HG03039 (cell line): ENCODE measurements around the gene ANKRD27.

Experiments
- ATAC-seq: cut with Tn5 transposase; IDR thresholded peaks from one replicate; pipeline ENCODE4 v1.9.1; 2021; ENCODE audit warnings: mild to moderate bottlenecking, moderate library complexity; ENCODE audit not compliant: unreplicated experiment

The ANKRD27 gene

GRCh38 chr19:32691291-32691951, 16.4 kb upstream of the ANKRD27 start, which contains the start of gene NUDT19:
Gene NUDT19, plus strand, starts transcription at chr19:32691821. Its CDS starts 140 bp downstream, at chr19:32691961.
- peak; percentile 76 for ATAC-seq

- no peak for ATAC-seq
These were observed 13.3 kb upstream of the ANKRD27 start for GRCh38 chr19:32688311-32688710.

GRCh38 chr19:32687681-32688080, 12.7 kb upstream of the ANKRD27 start:
- ATAC-seq = no peak

GRCh38 chr19:32686847-32687475, 12.0 kb upstream of the ANKRD27 start:
- no peak for ATAC-seq

- ATAC-seq = no peak
These were observed 7.3 kb upstream of the ANKRD27 start for GRCh38 chr19:32682317-32682716.

GRCh38 chr19:32680986-32681385, 6.0 kb upstream of the ANKRD27 start:
- no peak for ATAC-seq

GRCh38 chr19:32677657-32678056, 2.7 kb upstream of the ANKRD27 start:
- ATAC-seq = no peak

- no peak for ATAC-seq
These were observed 1.9 kb upstream of the ANKRD27 start for GRCh38 chr19:32676895-32677359.

GRCh38 chr19:32676186-32676894, 1.4 kb upstream of the ANKRD27 start:
- no peak for ATAC-seq

- ATAC-seq = peak; percentile 22
These were observed 773 bp upstream of the ANKRD27 start, which contains the start of gene RGS9BP for GRCh38 chr19:32675720-32676185. Gene RGS9BP, plus strand, starts transcription at chr19:32675848. Its CDS starts 416 bp downstream, at chr19:32676264.

- ATAC-seq = no peak
These were observed 638 bp downstream of the ANKRD27 start for GRCh38 chr19:32674153-32674930.

- ATAC-seq = no peak
These were observed 1.4 kb downstream of the ANKRD27 start for GRCh38 chr19:32673573-32673972.

GRCh38 chr19:32672841-32673240, 2.1 kb downstream of the ANKRD27 start:
- ATAC-seq = no peak

- ATAC-seq = no peak
These were observed 2.9 kb downstream of the ANKRD27 start for GRCh38 chr19:32671883-32672593.

GRCh38 chr19:32669310-32669709, 5.7 kb downstream of the ANKRD27 start:
- no peak for ATAC-seq

GRCh38 chr19:32666084-32666483, 8.9 kb downstream of the ANKRD27 start:
- ATAC-seq = no peak

- ATAC-seq = no peak
These were observed 12.8 kb downstream of the ANKRD27 start for GRCh38 chr19:32662186-32662585.

GRCh38 chr19:32661318-32661717, 13.7 kb downstream of the ANKRD27 start:
- no peak for ATAC-seq

- ATAC-seq = no peak
These were observed 16.5 kb downstream of the ANKRD27 start for GRCh38 chr19:32658527-32658926.

GRCh38 chr19:32658075-32658474, 16.9 kb downstream of the ANKRD27 start:
- no peak for ATAC-seq
